Omental fat pad (tissue), 4 donors: ENCODE data around the gene MID1. TPM values are rescaled to one million over a fixed set of nuclear protein-coding genes. Genes with fewer than 3 reads are reported as not detected.

Source experiments
- ATAC-seq: fragments of 150-250 bp; one replicate; pipeline ENCODE4 v1.9.1; 2016; ENCODE audit warnings: mild to moderate bottlenecking, moderate library complexity; ENCODE audit not compliant: low FRiP score
- DNase-seq: peaks from one replicate; pipeline ENCODE4 v3.0.0-alpha.2; 2019; ENCODE audit warnings: low spot score
- CTCF ChIP-seq, 3 donors: fragments of 450-650 bp; IDR thresholded peaks; one replicate each; pipeline ENCODE4 v1.5.1; 2016 to 2017; ENCODE audit warnings: antibody characterized with exemption in 3 of 3, mild to moderate bottlenecking in 3 of 3, moderate library complexity in 2 of 3
- total RNA-seq, 4 donors: library from RNA; depleted of rRNA; stranded (reverse); fragments of >200 nt; gene quantifications; one replicate each; pipeline ENCODE4 v1.1.0, GENCODE V29; 2016

MID1 gene
- total RNA-seq, 4 donors from 2014 or later: 8.3 to 14.5 (median 10.8) TPM

DNA sequence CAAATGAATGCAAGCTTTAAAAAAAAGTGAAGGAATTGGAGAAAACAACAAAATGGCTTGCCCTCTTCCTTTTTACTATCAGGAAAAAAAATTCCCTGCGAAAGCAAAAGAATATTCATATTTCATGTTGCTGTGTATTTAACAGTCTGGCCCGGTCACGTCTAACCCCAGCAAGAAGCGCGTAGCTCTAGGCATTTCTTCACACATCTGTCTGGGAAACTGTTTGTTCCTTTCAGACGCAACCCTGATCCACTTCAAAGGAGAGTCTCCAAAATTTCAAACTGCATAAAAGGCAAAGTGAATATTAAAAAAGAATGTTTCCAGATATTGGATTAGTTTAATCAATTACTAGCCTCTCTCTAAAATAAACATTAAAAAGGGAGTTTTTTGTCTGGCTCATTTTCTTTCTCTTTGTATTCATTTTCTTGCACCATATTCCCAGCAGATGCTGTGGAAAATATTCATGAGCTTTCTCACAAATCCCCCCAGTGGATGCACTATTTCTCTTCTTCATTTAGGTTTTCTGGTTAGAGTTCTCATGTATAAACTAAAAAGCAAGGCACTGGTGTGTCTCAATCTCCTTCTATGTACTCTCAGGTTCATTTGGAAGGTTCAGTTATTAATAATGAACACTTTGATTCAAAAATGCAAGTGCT, 145.3 kb downstream of the MID1 start:
- no peak for TF ChIP-seq CTCF (IDR thresholded peaks at IDR 0.05)
- ATAC-seq (no peak), DNase-seq (no peak)

GRCh38 chrX:10474510-10474909, 145.9 kb downstream of the MID1 start:
- ATAC-seq: no peak
- no peak for DNase-seq
- TF ChIP-seq CTCF (IDR thresholded peaks at IDR 0.05): no peak

DNA sequence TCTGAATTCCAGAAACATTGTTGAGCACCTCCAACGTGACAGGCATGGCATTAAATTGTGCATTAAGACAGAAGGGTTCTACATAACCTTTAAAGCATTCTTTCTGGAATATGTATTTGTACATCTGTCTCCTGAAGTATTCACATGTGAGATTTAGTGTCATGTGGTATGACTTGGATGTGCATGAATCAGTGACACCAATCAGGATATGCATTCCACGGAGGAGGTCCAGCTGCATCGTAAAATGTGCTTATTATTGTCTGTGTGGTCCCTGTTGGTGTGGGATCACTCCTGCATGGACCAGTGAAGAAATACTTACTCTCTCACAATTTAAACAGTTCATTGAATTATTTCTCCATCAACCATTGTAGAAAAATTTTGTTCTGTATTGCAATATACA, 149.0 kb downstream of the MID1 start:
- no peak for ATAC-seq
- no peak for TF ChIP-seq CTCF (IDR thresholded peaks at IDR 0.05)
- DNase-seq: no peak

DNA sequence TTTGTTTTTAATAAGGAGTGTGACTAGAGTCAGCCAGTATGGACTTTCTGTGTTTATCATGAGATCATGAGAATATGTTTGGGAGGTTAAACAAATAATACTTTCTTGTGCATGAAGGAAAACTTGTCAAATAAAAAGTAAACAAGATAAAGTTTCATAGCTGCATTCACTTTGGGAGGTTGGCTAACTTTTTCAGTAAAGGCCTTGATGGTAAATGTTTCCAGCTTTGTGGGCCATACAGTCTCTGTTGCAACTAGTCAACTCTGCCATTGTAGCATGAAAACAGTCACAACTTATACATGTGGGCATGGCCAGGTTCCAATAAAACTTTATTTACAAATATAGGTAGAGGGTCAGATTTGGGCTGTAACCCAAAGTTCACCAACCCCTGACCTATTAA, 150.4 kb downstream of the MID1 start:
- no peak for ATAC-seq
- TF ChIP-seq CTCF (IDR thresholded peaks at IDR 0.05): no peak
- no peak for DNase-seq

- no peak for TF ChIP-seq CTCF (IDR thresholded peaks at IDR 0.05)
- no peak for ATAC-seq
- no peak for DNase-seq
Measured at GRCh38 chrX:10467793-10468192, 152.6 kb downstream of the MID1 start.

GRCh38 chrX:10465254-10465653, 155.1 kb downstream of the MID1 start:
- no peak for TF ChIP-seq CTCF (IDR thresholded peaks at IDR 0.05)
- ATAC-seq: no peak
- DNase-seq: no peak

DNA sequence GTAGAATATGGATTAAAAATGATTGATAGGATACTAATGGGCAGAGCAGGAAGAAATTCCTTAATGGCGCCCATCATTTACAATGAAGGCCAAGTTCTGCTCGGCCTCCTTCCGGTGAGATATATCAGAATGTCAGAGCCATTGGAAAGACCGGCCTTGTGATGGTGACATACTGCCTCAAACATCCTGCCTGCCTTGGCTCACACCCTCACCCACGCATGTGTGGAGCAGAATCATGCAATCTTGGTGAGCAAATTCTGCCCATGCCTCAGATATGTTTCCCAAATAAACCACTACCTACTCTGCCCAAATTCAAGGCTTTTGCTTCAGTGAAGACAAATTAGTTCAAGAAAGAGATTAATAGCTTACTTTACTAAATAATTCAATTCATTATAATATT, 163.3 kb downstream of the MID1 start:
- no peak for TF ChIP-seq CTCF (IDR thresholded peaks at IDR 0.05)
- ATAC-seq (no peak), DNase-seq (no peak)
